ENCODE data around the gene ERI3.

Gene ERI3

DNA sequence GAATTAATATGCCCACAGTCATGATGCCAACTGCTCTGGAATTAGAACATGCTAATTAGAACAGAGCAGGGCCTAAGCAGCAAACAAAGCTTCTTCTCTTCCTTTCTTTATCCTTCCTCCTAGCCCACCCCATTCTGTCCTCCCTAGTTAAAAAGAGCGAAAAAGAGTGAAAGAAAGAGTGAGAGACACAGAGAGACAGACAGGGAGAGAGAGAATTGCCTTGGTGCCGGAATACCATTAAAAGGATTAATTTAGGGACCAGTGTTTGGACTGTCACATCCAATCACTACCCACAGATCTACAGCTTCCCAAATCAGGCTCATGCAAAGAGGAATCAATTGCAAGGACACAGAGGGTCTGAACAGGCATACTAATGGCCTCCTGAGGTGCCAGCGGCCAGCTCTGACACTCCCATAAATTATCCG lies 7.0 kb downstream of the ERI3 start:
- peak; percentile 45 for DNase-seq (ENCODE audit: low spot score)

DNA sequence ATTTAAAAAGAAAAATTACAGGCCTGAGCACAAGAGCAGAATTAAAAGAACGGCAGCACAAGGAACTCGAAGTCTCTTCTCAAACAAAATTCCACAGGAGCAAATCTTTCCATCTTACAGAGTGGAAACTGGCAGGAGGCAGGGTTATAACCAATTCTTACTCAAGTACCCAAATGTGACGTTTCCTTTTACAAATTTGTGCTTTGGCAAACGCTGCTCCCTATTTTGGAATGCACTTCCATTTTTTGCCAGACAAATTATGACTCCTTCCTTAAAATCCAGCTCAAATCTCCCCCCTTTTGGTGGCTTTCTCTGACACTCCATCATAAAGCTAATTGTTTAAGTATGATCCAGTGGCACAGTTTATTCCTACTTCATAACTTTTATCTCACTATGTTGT lies 7.8 kb downstream of the ERI3 start:
- no peak for DNase-seq (ENCODE audit: low spot score)

DNA sequence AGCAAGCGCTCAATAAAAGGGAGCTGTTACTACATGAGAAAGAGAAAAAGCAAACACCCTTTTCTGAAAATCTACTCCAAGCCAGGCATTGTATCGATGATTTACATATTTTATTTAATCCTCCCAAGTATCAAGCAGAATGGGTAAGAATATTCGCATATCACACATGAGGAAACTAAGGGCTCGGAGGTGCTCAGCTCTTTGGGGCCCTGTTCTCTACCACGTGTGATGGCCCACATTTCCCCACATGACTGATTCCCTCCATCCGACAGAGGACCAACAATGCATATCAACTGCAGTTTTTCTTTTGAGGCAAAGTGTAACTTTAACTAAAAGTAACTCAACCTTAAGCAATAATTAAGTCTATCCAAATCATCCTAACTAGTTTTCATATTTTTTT lies 8.2 kb downstream of the ERI3 start:
- DNase-seq (ENCODE audit: low spot score): no peak

DNA sequence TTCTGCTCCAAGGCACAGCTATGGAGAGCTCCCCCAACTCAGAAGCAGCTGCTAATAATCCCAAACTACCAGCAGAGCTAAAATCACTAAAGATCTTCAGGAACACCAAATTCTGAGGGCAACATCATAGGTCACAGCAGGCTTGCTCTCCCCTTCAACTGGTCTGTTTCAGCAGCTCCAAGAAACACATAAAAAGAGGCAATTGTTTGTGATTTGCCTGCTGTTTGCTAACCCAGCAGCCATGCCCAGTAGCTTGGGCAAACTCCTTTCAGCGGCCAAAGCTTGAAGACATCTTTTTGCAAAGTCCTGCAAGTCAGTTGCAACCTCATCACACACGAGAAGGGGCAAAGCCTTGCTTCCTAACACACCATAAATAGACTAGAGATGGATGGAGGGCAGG lies 8.9 kb downstream of the ERI3 start:
- DNase-seq (ENCODE audit: low spot score): peak; percentile 76

DNA sequence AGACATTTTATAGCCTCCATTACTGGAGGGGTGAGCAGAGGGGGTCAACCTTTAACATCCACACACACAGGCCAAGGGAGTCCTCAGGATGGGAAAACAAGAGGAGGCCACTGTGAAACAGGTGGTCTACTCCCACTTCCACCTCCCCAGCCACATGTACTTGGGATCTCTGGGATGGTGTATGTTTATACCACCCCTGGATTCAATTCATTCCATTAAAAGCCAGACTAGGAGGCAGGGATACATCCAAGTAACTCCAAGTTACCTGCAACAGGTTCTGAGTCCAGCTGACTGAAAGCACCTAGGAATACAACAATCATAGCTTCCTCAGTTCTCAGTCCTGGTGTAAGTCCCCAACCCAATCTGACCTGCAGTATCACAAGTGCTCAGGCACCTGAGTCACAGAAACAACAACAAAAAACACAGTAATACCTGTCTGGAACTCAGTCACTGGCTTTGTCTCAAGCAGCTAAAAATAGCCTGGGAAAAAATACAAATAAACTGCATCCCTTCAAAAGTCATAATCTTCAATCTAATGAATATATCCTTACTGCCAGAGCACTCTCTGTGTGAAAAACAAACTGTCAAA lies 9.8 kb downstream of the ERI3 start:
- DNase-seq (ENCODE audit: low spot score): no peak

DNA sequence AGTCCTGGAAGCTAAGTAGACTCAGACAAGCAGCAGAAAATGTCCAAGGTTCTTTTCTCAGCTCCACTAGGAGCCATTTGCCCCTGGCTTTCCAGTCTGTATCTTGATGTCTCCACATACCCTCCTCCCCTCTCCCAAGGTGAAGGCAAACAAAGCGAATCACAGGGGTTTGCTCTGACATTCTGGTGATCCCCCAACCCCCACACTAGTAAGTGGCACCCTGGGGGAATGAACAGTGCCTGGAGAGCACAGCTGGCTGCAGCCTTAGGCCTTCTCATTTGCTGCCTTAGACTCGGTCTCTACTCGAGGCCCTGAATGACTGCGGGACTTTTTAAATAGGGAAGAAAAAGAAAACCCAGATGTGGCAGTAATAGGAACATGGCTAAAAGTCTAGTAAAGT lies 15.3 kb downstream of the ERI3 start:
- DNase-seq (ENCODE audit: low spot score): no peak

DNA sequence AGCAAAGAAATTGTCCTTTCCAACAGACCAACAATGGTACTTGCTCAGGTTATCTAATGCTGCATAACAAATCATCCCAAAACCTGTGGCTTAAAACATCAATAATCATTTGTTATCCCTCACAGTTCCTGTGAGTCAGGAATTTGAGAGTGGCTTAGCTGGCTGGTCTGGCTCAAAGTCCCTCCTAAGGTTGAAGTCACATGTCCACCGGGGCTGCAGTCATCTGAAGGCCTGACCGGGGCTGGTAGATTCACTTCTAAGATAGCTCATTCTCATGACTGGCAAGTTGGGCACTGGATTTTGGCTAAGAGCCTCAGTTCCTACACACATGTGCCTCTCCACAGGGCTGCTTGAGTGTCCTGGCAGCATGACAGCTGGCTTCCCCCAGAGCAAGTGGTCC lies 16.9 kb downstream of the ERI3 start:
- DNase-seq (ENCODE audit: low spot score): no peak

DNA sequence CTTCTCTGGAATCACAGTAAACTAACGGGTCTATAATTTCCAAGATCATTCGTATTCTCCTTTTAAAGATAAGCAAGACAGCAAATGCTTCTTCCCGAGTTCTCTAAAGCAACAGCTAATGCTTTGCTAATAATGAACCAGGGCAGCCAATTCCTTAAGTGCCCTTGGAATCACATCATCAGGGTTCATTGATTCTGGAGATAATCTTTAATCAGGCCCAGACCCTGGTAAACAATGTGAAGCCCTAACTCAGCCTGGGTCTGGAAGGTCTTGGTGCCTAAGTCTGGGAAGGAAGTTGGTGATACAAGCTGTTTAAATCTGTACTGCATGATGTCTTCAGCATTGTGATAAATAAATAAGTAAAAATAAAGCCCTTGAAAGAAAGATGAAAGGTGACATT lies 18.4 kb downstream of the ERI3 start:
- DNase-seq (ENCODE audit: low spot score): no peak

DNA sequence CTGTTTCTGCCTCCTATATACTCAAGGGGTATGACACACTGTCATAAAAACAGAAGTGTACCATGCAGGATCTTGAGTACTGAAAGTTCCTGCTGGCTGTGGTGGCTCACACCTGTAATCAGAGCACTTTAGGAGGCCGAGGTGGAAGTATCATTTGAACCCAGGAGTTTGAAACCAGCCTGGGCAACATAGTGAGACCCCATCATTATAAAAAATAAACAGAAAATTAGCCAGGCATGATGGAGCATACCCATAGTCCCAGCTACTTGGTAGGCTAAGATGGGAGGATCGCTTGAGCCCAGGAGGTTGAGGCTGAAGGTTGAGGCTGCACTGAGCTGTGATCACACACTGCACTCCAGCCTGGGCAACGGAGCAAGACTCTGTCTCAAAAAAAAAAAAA lies 20.1 kb downstream of the ERI3 start:
- no peak for DNase-seq (ENCODE audit: low spot score)

DNA sequence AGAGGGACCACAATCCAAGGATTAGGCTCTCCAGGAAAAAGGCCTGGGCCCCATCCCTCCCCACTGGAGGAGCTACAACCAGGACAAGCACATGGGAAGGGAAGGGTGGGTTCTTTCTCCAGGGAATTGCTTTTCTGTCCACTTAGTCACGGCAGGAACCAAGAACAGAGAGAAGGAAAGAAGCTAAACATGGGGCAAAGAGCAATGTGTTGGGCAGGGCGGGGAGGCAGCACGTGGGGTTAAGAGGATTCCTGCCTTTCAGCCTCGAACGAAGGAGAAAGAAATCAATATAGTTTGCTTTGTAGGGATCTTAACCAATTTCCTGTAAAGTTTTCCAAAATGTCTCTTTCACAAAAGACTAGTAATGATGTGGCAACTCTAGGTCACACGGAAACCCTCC lies 21.7 kb downstream of the ERI3 start:
- DNase-seq (ENCODE audit: low spot score): no peak

DNA sequence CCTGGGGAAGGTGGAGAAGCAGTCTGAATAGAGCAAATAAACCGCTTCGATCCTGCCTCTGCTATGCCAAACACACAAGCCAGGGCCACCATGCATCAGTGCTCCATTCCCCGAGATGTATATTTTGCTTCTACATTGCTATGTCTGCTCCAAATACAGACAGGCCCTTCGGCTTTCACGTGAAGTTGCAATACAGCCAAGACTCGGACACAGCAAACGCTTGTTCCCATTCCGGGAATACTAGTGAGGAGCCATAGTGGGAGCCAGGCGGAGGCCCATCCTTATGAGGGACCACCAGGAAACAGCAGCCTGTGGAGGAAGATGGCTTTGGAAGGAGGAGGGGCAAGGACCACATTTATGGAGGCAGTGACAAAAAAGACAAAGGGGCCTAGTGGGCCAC lies 22.6 kb downstream of the ERI3 start:
- no peak for DNase-seq (ENCODE audit: low spot score)

DNA sequence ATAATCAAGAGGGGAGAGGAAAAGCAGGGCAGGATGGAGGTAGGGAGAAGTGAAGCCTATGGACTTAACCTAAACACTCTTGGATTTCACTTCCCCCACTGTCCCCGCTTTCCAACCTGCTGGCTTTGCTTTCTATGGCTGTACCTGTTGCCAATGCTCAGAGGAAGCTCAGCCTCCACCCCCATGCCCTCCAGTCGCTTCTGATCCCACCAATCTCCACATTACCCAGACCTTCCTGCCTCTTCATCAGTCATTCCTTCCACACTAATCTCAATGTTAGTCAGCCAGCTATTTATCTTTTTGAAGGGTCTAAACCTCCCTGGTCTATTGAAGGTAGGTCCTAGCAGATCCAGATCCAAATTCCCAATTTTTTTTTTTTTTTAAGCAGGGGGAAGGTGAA lies 24.1 kb downstream of the ERI3 start:
- no peak for DNase-seq (ENCODE audit: low spot score)

DNA sequence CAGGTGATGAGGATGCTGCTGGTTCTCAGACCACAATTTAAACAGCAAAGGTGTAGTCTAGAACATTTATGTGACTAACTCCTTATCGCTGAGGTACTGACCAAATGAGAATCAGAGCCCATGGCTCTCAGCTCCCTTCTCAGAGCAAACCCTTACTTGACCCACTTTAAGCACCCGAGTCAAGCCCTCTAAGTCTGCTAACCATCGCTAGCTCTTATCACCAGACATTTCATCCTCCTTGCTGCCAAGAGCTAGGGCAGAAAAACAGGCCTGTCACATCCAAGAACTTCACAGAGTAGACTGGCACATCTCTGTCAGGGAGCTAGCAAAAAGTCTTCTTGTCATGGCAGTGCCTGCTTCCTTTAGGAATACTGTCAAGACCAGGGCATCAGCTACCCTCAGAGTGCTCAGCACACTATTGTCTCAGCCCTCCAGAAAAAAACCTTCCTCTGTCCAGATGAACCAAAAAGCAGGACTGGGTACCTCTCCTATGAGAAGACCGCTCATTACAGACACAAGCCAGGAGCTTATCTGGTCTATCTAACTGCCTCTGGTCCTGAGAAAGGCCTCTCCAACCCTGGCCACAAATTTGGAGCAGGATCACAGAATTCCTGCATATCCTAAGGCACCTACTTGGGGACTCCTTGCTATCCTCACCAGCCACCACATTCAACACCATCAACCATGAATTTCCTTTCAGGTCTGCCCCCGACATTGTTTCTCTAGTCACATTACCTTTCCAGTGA lies 26.2 kb downstream of the ERI3 start:
- no peak for DNase-seq (ENCODE audit: low spot score)

DNA sequence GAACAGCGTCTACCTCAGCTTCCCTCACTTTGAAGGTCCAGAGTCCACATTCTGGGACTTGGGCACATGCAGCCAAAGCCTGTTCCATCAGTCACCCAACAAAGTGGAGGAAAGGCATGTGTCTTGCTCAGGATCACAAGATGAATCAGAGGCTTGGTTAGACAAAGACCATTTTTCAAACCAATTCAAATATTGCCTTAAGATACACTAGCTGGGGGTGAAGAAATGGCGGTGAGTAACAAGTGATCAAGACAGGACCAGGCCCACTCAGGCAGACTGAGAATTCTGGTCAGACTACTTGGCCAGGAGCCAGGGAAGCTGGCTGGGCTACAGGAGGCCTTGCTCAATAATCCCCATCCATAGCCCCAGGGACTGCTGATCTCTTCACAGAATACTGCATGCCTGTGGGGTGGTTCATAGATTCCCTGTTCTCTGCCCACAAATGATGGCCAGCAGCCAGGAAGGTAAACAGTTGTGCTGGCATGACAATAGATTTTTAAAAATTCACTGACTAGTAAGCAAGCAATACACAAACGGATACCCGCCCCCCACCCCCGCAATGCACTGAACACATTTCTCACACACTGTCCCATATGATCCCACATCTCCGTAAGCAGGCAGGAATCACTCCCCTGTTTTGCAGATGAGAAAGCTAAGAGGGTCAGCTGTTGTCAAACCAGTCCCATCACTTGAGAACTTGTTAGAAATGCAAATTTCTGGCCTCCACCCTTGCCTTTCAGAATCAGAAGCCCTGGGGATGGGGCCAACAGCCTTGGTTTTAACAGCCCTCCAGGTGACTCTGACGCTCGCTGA lies 27.2 kb downstream of the ERI3 start:
- peak; percentile 28 for DNase-seq (ENCODE audit: low spot score)

DNA sequence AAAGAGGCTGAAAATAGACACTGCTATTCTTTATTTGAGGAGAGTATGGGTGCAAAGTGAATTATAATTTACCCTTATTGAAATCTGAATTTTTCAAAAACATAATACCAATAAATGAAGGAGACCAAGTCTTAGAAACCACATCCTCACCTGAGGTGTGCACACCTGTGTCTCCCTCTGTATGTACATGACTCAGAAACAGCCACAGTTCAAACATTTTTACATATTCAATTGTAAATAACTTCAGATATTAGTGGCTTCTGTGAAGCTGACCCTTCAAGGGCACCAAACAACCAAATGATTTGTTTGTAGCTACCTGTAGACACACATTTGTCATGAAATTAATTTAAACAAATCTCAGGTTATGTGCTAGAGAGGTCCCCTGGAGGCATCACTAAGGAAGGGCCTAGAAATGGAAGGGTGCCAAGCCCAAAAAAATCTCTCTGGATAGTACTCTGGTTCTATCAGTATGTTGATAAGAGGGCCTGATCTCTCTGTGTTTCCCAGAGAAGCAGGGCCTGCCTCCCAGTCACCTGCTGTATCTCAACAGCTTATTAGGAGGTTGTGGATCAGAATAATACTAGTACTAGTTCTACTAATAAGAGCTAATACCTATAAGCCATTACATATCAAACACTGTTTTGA lies 28.1 kb downstream of the ERI3 start:
- no peak for DNase-seq (ENCODE audit: low spot score)

DNA sequence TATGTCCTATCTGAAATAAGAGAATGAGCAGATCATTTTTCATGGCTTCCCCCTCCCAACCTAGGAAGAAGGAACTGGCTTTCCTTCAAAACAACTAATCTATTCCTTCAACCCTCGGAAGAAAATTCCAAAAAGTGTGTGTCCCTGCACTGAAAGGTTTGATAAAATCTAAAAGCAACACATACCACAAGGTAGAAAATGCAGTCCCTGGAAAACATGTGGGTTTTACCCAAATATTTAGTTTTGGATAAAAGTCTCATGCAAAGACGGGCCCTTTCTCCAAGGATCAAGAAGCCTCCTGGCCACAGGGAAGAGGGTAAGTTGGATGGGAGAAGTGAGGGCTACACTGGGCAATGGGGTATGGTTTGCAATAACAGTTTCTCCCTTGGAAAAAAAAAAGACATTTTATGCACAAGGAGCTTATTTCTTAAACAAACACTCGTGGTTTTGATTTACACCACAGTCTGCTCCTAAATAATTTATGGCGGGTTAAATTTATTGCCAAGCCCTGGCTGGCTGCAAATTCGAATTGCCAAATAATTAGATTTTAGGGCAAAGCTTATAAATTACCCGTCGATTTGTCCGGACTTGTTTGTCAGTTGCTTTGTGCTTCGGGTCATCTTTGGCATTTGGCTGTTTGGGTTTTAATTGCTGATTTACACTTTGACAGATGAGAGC lies 28.9 kb downstream of the ERI3 start:
- DNase-seq (ENCODE audit: low spot score): no peak

DNA sequence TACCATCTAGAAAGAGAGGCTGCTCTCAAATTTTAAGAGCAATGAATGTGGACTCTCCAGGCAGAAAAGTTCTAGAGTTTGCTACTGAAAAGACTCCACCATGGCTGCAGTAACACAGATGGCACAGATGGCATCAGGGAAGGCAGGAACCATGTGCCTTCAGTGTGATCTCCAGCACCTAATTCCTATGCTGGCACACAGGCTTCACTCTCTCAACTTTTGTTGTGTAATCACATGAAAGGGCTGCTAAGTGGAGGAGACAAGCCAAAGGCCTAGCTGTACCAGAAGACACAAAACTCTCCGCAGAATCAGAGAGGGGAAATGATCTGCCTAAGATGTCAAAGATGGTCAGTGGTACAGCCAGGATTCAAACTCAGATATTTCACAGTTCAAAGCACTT lies 31.1 kb downstream of the ERI3 start:
- peak; percentile 46 for DNase-seq (ENCODE audit: low spot score)

DNA sequence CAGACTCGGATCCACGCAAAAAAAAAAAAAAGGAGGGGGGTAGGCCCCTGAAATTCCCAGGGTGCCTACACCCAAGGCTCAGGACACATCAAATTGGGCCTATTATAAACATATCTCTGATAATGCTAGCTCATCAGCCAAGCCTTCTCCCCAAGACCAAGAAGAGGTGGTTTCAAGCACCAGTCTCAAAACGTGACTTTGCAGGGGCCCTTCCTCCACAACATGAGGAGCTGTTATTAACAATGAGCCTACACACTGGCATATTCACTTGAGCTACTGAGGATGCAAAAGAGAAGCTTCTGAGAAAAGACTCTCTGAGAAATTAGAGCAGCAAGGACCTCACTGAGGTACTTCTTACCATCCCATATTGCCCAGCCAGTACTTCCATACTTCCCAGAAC lies 32.7 kb downstream of the ERI3 start:
- no peak for DNase-seq (ENCODE audit: low spot score)

DNA sequence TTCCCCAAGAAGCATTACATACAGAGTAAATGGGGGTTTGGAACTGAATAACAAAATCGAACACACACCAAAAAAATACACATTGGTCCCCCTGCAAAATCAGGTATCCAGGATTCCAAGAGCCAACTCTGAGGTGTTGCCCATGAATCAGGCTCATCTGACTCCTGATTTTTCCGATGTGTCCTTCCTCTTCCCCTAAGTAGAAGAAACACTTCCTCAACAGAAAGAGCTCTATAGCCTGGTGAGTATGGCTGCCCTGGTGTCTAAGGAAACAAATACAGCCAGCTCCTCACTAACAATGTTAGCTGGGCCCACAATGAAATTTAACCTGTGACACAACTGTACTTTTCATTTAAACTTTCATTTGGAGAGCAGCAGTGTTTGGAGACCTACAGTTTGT lies 33.6 kb downstream of the ERI3 start:
- DNase-seq (ENCODE audit: low spot score): no peak

DNA sequence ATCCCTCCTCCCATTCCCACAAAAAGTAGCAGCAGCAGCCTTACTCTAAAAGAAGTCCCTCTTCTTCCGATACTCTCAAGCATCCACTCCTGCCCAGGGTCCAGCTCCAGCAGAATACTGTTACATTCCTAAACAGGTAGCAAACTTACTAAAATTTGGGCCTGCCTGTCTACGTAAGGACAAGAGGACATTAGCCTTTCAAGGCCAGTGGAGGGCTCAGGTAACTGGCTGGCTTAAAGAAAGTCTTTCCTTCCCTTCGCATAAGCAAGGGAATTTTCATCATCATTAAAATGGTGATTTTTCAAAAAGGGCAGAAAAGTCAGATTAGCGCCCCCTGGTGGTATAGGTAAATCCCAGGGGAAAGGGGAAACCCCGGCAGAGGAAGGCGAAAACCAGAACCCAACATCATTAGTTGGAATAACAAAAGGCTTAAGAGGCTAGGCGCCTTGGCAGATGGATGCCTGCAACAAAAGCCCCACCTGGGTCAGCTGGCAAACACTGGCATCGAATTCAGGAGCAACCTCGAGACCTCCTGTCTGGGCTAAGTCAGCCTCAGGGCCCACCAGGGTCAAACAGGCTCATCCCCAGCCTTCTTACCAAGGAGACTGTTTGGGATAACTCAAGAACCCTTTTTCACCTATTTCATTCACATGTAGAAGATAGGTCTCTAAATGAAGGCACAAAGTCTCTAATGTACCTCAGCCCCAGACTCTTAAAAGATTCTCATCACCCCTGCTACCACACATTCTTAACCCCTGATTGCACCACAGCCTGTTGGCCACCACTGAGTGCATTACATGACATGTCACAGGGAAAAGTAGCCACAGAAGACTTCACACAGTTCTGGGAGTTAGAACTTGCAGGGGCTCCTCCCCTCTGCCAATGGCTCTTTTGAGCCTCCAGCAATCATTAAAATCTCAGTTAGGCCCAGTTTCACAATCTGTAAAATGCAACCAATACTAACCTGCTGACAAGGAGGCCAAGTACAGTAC lies 36.7 kb downstream of the ERI3 start:
- DNase-seq (ENCODE audit: low spot score): no peak

DNA sequence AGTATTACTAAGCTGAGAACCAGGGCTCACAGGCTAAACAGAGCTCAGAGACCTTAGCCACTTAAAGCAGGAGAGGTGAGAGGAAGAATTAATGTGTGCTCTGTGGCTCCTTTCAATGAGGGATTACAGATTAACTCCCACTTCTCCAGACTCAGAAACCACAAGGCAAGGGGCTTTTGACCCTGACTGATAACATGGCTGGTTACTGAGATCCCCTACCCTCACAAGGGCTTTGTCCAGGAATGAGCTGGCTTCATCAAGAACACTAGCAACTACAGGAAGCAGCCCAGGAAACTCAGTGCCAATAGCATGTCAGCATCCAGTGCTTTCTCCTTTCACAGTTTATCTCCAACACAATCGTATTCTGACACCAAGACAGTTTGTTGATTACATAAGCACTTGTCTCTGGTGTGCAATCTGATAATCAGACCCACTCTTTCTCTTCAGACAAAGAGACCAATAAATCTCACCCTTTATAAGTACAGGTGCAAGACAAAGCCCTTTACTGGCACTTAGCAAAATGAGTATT lies 38.8 kb downstream of the ERI3 start:
- DNase-seq (ENCODE audit: low spot score): peak; percentile 46

Data from Ammon's horn (tissue), 1 donor.